Astrocyte (in vitro differentiated cells and primary cell): ENCODE measurements around the gene SLC1A1. TPM values are rescaled to one million over a fixed set of nuclear protein-coding genes. Genes with fewer than 3 reads are reported as not detected.
"Not testable (repeated sequence)": the region's sequence is repeated elsewhere in the genome, so short reads cannot be mapped to it uniquely, and the experiment has no call there.

Source experiments
- DNase-seq: peaks from one replicate; pipeline ENCODE4 v3.0.0-alpha.2; 2010; ENCODE audit warnings: low read depth
- FAIRE-seq: peaks from 2 replicates; lab custom pipeline; 2011; peaks lifted over from hg19 to GRCh38; lab: Jason Lieb, UNC
- H2AFZ ChIP-seq: 2 replicates; pipeline ENCODE4 v1.6.0; 2012; ENCODE audit warnings: low read depth, low read length, inconsistent platforms
- H3K27ac ChIP-seq: 2 replicates; pipeline ENCODE4 v1.5.1; 2011; ENCODE audit warnings: low read depth, low read length, inconsistent platforms
- H3K27me3 ChIP-seq: 2 replicates; pipeline ENCODE4 v1.6.0; 2011; ENCODE audit warnings: low read length, inconsistent platforms; ENCODE audit not compliant: insufficient read depth
- H3K36me3 ChIP-seq: 2 replicates; pipeline ENCODE4 v1.5.1; 2011; ENCODE audit warnings: low read length, inconsistent platforms; ENCODE audit not compliant: insufficient read depth
- H3K4me1 ChIP-seq: 2 replicates; pipeline ENCODE4 v1.5.1; 2011; ENCODE audit warnings: low read length, inconsistent platforms; ENCODE audit not compliant: insufficient read depth
- H3K4me2 ChIP-seq: 2 replicates; pipeline ENCODE4 v1.6.0; 2012; ENCODE audit warnings: low read length, inconsistent platforms
- H3K4me3 ChIP-seq: 2 replicates; pipeline ENCODE4 v1.5.1; 2011; ENCODE audit warnings: low read depth, mild to moderate bottlenecking, low read length, inconsistent platforms; ENCODE audit not compliant: insufficient read depth
- H3K79me2 ChIP-seq: 2 replicates; pipeline ENCODE4 v1.6.0; 2012; ENCODE audit warnings: mild to moderate bottlenecking, low read length, inconsistent platforms; ENCODE audit not compliant: insufficient read depth
- H3K9ac ChIP-seq: 2 replicates; pipeline ENCODE4 v1.6.0; 2012; ENCODE audit warnings: mild to moderate bottlenecking, low read length, inconsistent platforms
- H3K9me3 ChIP-seq: 2 replicates; pipeline ENCODE4 v1.5.1; 2012; ENCODE audit warnings: low read depth, mild to moderate bottlenecking, low read length, inconsistent platforms; ENCODE audit not compliant: insufficient read depth
- H4K20me1 ChIP-seq: 2 replicates; pipeline ENCODE4 v1.6.0; 2012; ENCODE audit warnings: low read length, inconsistent platforms; ENCODE audit not compliant: insufficient read depth
- H3K27ac Mint-ChIP-seq: one replicate; pipeline ENCODE4 v1.8.0; 2021; ENCODE audit warnings: mild to moderate bottlenecking, mixed read lengths; ENCODE audit not compliant: unreplicated experiment
- H3K27me3 Mint-ChIP-seq: one replicate; pipeline ENCODE4 v1.8.0; 2021; ENCODE audit warnings: low read depth, mixed read lengths; ENCODE audit not compliant: unreplicated experiment
- H3K36me3 Mint-ChIP-seq: one replicate; pipeline ENCODE4 v1.8.0; 2021; ENCODE audit warnings: low read depth, mixed read lengths; ENCODE audit not compliant: unreplicated experiment
- H3K4me1 Mint-ChIP-seq: one replicate; pipeline ENCODE4 v1.8.0; 2021; ENCODE audit warnings: low read depth, mixed read lengths; ENCODE audit not compliant: unreplicated experiment
- H3K4me3 Mint-ChIP-seq: one replicate; pipeline ENCODE4 v1.8.0; 2021; ENCODE audit warnings: mild to moderate bottlenecking, moderate library complexity, mixed read lengths; ENCODE audit not compliant: unreplicated experiment
- H3K9me3 Mint-ChIP-seq: one replicate; pipeline ENCODE4 v1.8.0; 2021; ENCODE audit warnings: mild to moderate bottlenecking, mixed read lengths; ENCODE audit not compliant: unreplicated experiment
- EZH2 ChIP-seq: IDR thresholded peaks from 2 replicates; pipeline ENCODE4 v1.6.1; 2012; ENCODE audit warnings: mild to moderate bottlenecking, low read length, inconsistent platforms; ENCODE audit not compliant: insufficient read depth
- total RNA-seq: library from RNA; stranded (reverse); gene quantifications from 2 replicates; pipeline ENCODE4 v1.2.1, GENCODE V29; 2021
- TF ChIP-seq, protein P1 (sequence below): IDR thresholded peaks from 2 replicates; pipeline ENCODE4 v1.5.1; 2011; ENCODE audit warnings: low read depth, mild to moderate bottlenecking, inconsistent platforms, low read length, moderate library complexity; ENCODE audit not compliant: insufficient read depth

SLC1A1 gene
- total RNA-seq, 1 donor from 2014 or later: 6.7 TPM

DNA sequence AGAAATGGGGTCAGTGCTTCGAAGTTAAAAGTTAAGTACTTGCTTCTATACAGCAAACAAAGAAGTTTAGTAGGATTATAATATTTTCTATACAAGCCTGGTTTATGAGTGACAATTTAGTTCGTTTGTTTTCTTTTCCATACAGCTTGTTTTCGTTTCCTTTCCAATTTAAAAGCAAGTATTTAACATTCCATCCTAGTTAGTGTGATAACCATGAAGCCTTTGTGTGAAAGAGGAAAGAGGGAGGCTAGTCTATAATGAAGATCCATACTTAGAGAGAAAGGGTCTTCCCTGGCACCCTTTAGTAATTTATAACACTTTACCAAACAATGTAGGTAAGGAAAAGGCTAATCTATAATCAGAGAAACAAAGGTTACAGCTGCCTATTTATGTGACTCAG, 51.0 kb downstream of the SLC1A1 start:
- Histone ChIP-seq H3K4me1 (peaks cover 6% of the 10 kb centered on the region), H4K20me1 (no peaks in the 10 kb centered on the region), H3K36me3 (no peaks in the 10 kb centered on the region), H3K4me3 (no peak overlapping the region), H3K27me3 (no peaks in the 10 kb centered on the region), H3K9ac (no peak overlapping the region), H3K9me3 (no peaks in the 10 kb centered on the region), H3K79me2 (no peaks in the 10 kb centered on the region), H3K4me2 (peak overlapping the region; percentile 1), H2AFZ (no peak overlapping the region), H3K27ac (no peak overlapping the region)
- Mint-ChIP-seq H3K27ac (peak overlapping the region; percentile 14), H3K36me3 (peaks cover 2% of the 10 kb centered on the region), H3K9me3 (peaks cover 2% of the 10 kb centered on the region), H3K4me1 (peaks cover 18% of the 10 kb centered on the region), H3K27me3 (no peaks in the 10 kb centered on the region), H3K4me3 (no peak overlapping the region)
- no peak for DNase-seq
- TF ChIP-seq, protein P1, sequence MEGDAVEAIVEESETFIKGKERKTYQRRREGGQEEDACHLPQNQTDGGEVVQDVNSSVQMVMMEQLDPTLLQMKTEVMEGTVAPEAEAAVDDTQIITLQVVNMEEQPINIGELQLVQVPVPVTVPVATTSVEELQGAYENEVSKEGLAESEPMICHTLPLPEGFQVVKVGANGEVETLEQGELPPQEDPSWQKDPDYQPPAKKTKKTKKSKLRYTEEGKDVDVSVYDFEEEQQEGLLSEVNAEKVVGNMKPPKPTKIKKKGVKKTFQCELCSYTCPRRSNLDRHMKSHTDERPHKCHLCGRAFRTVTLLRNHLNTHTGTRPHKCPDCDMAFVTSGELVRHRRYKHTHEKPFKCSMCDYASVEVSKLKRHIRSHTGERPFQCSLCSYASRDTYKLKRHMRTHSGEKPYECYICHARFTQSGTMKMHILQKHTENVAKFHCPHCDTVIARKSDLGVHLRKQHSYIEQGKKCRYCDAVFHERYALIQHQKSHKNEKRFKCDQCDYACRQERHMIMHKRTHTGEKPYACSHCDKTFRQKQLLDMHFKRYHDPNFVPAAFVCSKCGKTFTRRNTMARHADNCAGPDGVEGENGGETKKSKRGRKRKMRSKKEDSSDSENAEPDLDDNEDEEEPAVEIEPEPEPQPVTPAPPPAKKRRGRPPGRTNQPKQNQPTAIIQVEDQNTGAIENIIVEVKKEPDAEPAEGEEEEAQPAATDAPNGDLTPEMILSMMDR: no peak
- TF ChIP-seq EZH2: no peak
- no peak for FAIRE-seq

DNA sequence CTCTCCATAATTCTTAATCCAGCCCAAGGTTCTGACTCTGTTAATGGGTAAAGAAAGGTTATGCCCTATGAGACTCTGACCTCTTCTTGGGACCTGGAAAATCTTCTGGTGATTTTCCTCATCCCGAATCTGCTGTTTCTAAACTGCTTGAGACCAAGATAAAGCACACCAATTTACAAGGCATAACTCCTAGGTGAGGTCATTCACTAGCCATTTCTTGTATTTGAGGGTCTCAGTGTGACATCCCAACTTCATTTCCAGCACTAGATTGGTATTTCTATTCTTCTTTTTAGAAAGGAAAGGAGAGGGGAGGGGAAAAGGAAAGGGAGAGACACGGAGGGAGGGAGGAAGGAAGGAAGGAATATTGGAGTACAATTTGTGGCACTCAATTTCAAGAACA, 51.6 kb downstream of the SLC1A1 start:
- FAIRE-seq (no peak), DNase-seq (no peak)
- Histone ChIP-seq H3K79me2 (no peaks in the 10 kb centered on the region), H3K9me3 (no peaks in the 10 kb centered on the region), H2AFZ (no peak overlapping the region), H3K4me3 (no peak overlapping the region), H3K36me3 (no peaks in the 10 kb centered on the region), H3K4me2 (peak overlapping the region; percentile 1), H3K9ac (no peak overlapping the region), H3K27ac (no peak overlapping the region), H4K20me1 (no peaks in the 10 kb centered on the region), H3K4me1 (peaks cover 6% of the 10 kb centered on the region), H3K27me3 (no peaks in the 10 kb centered on the region)
- no peaks in the 10 kb centered on the region for H3K9me3 Mint-ChIP-seq
- H3K4me3 Mint-ChIP-seq: no peak overlapping the region
- H3K4me1 Mint-ChIP-seq: peaks cover 21% of the 10 kb centered on the region
- H3K36me3 Mint-ChIP-seq: peaks cover 2% of the 10 kb centered on the region
- peak overlapping the region; percentile 55 for H3K27ac Mint-ChIP-seq
- no peak for TF ChIP-seq EZH2
- TF ChIP-seq, protein P1: no peak
- H3K27me3 Mint-ChIP-seq: no peaks in the 10 kb centered on the region

DNA sequence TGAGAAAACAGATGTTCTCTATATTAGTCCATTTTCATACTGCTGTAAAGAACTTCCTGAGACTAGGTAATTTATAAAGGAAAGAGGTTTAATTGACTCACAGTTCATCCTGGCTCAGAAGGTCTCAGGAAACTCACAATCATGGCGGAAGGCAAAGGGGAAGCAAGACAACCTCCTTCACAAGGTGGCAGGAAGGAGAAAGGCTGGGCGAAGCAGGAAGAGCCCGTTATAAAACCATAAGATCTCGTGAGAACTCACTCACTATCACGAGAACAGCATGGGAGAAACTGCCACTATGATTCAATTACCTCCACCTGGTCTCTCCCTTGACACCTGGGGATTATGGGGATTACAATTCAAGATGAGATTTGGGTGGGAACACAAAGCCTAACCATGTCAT, 54.4 kb downstream of the SLC1A1 start:
- not testable (repeated sequence) for H3K27ac ChIP-seq, H3K4me3 Mint-ChIP-seq, H3K9me3 Mint-ChIP-seq, DNase-seq, H4K20me1 ChIP-seq, H3K9me3 ChIP-seq, H3K4me2 ChIP-seq, H2AFZ ChIP-seq, H3K79me2 ChIP-seq, H3K27me3 Mint-ChIP-seq, H3K27me3 ChIP-seq, H3K36me3 ChIP-seq, H3K9ac ChIP-seq, FAIRE-seq, H3K27ac Mint-ChIP-seq, H3K36me3 Mint-ChIP-seq, H3K4me3 ChIP-seq
- H3K4me1 Mint-ChIP-seq: peaks cover 26% of the 10 kb centered on the region
- peaks cover 11% of the 10 kb centered on the region for H3K4me1 ChIP-seq
